ENCODE measurements around the gene ZNG1C.
"Not testable (repeated sequence)": the region's sequence is repeated elsewhere in the genome, so short reads cannot be mapped to it uniquely, and the experiment has no call there.

Gene ZNG1C

DNA sequence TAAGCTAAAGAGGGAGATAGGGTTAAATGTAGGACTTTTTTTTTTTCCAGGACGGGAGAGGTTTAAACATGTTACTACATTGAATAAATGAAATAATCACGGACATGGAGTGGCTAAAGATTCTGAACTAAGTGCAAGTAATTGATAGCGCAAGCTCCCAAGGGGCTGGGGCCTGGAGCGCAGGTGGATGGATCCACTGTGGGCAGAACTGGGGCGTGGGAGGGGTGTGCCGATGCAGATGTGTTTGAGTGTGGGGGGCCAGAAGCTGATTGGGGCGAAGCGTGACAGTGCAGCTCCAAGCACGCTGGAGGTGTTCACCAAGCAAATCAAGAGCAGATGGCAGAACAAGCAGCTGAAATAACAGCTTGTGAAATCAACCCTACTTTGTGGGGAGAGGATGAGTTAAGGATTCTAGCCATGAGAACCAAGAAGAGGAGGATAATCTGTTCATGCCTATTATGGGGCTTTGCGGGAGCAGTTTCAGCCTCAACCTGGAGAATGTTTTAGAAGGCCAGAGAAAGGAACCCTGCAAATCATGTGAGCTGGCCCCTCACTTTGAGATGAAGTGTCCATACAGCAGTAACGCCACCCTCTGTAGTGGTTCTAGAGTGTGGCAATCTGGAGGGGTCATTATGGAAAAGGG, 88.9 kb downstream of the ZNG1C start:
- H3K79me2 ChIP-seq (ENCODE audit: insufficient read depth, low read length); H2AFZ ChIP-seq (ENCODE audit: low read depth, low read length, severe bottlenecking); H3K36me3 ChIP-seq (ENCODE audit: low read length); H4K20me1 ChIP-seq (ENCODE audit: low read depth, low read length); H3K4me2 ChIP-seq (ENCODE audit: low read depth, low read length, poor library complexity, severe bottlenecking); H3K9ac ChIP-seq (ENCODE audit: low read length); H3K27ac ChIP-seq (ENCODE audit: low read depth, low read length); H3F3A ChIP-seq (ENCODE audit: insufficient read depth); H3K27me3 ChIP-seq (ENCODE audit: low read length); H3K4me3 ChIP-seq (ENCODE audit: insufficient read depth, low read length, poor library complexity, severe bottlenecking); H3K9me3 ChIP-seq (ENCODE audit: insufficient read depth, low read length); H3K9me2 ChIP-seq (replicated peaks; ENCODE audit: insufficient read depth, low read length): not testable (repeated sequence)

- not testable (repeated sequence) for H4K20me1 ChIP-seq (ENCODE audit: low read depth, low read length); H3F3A ChIP-seq (ENCODE audit: insufficient read depth); H2AFZ ChIP-seq (ENCODE audit: low read depth, low read length, severe bottlenecking); H3K4me3 ChIP-seq (ENCODE audit: insufficient read depth, low read length, poor library complexity, severe bottlenecking); H3K27ac ChIP-seq (ENCODE audit: low read depth, low read length); H3K36me3 ChIP-seq (ENCODE audit: low read length); H3K79me2 ChIP-seq (ENCODE audit: insufficient read depth, low read length); H3K4me2 ChIP-seq (ENCODE audit: low read depth, low read length, poor library complexity, severe bottlenecking); H3K9me2 ChIP-seq (replicated peaks; ENCODE audit: insufficient read depth, low read length); H3K27me3 ChIP-seq (ENCODE audit: low read length); H3K9me3 ChIP-seq (ENCODE audit: insufficient read depth, low read length); H3K9ac ChIP-seq (ENCODE audit: low read length)
These were observed 90.3 kb downstream of the ZNG1C start for GRCh38 chr9:68332122-68332521.

GRCh38 chr9:68335935-68336334, 94.2 kb downstream of the ZNG1C start:
- H3K9ac ChIP-seq (ENCODE audit: low read length); H2AFZ ChIP-seq (ENCODE audit: low read depth, low read length, severe bottlenecking); H3K27me3 ChIP-seq (ENCODE audit: low read length); H3K36me3 ChIP-seq (ENCODE audit: low read length); H3K79me2 ChIP-seq (ENCODE audit: insufficient read depth, low read length); H3K27ac ChIP-seq (ENCODE audit: low read depth, low read length); H3K9me3 ChIP-seq (ENCODE audit: insufficient read depth, low read length); H3K4me2 ChIP-seq (ENCODE audit: low read depth, low read length, poor library complexity, severe bottlenecking); H3K9me2 ChIP-seq (replicated peaks; ENCODE audit: insufficient read depth, low read length); H3K4me3 ChIP-seq (ENCODE audit: insufficient read depth, low read length, poor library complexity, severe bottlenecking); H3F3A ChIP-seq (ENCODE audit: insufficient read depth); H4K20me1 ChIP-seq (ENCODE audit: low read depth, low read length): not testable (repeated sequence)

- H3K36me3 ChIP-seq (ENCODE audit: low read length); H2AFZ ChIP-seq (ENCODE audit: low read depth, low read length, severe bottlenecking); H3K9ac ChIP-seq (ENCODE audit: low read length); H3K27me3 ChIP-seq (ENCODE audit: low read length); H3F3A ChIP-seq (ENCODE audit: insufficient read depth); H3K4me3 ChIP-seq (ENCODE audit: insufficient read depth, low read length, poor library complexity, severe bottlenecking); H3K27ac ChIP-seq (ENCODE audit: low read depth, low read length); H3K9me2 ChIP-seq (replicated peaks; ENCODE audit: insufficient read depth, low read length); H3K4me2 ChIP-seq (ENCODE audit: low read depth, low read length, poor library complexity, severe bottlenecking); H4K20me1 ChIP-seq (ENCODE audit: low read depth, low read length); H3K9me3 ChIP-seq (ENCODE audit: insufficient read depth, low read length); H3K79me2 ChIP-seq (ENCODE audit: insufficient read depth, low read length): not testable (repeated sequence)
These were observed 95.0 kb downstream of the ZNG1C start for GRCh38 chr9:68336639-68337339.

- not testable (repeated sequence) for H3K9me2 ChIP-seq (replicated peaks; ENCODE audit: insufficient read depth, low read length); H3K27ac ChIP-seq (ENCODE audit: low read depth, low read length); H3K4me3 ChIP-seq (ENCODE audit: insufficient read depth, low read length, poor library complexity, severe bottlenecking); H3K27me3 ChIP-seq (ENCODE audit: low read length); H3F3A ChIP-seq (ENCODE audit: insufficient read depth); H3K9ac ChIP-seq (ENCODE audit: low read length); H4K20me1 ChIP-seq (ENCODE audit: low read depth, low read length); H3K4me2 ChIP-seq (ENCODE audit: low read depth, low read length, poor library complexity, severe bottlenecking); H3K79me2 ChIP-seq (ENCODE audit: insufficient read depth, low read length); H3K36me3 ChIP-seq (ENCODE audit: low read length); H3K9me3 ChIP-seq (ENCODE audit: insufficient read depth, low read length); H2AFZ ChIP-seq (ENCODE audit: low read depth, low read length, severe bottlenecking)
These were observed 96.2 kb downstream of the ZNG1C start for GRCh38 chr9:68338000-68338399.

- H3K27me3 ChIP-seq (ENCODE audit: low read length); H3K4me3 ChIP-seq (ENCODE audit: insufficient read depth, low read length, poor library complexity, severe bottlenecking); H3K79me2 ChIP-seq (ENCODE audit: insufficient read depth, low read length); H4K20me1 ChIP-seq (ENCODE audit: low read depth, low read length); H3K9me3 ChIP-seq (ENCODE audit: insufficient read depth, low read length); H2AFZ ChIP-seq (ENCODE audit: low read depth, low read length, severe bottlenecking); H3K9me2 ChIP-seq (replicated peaks; ENCODE audit: insufficient read depth, low read length); H3K36me3 ChIP-seq (ENCODE audit: low read length); H3K4me2 ChIP-seq (ENCODE audit: low read depth, low read length, poor library complexity, severe bottlenecking); H3K27ac ChIP-seq (ENCODE audit: low read depth, low read length); H3F3A ChIP-seq (ENCODE audit: insufficient read depth); H3K9ac ChIP-seq (ENCODE audit: low read length): not testable (repeated sequence)
These were observed 100.7 kb downstream of the ZNG1C start for GRCh38 chr9:68342265-68343025.

- H3K27ac ChIP-seq (ENCODE audit: low read depth, low read length); H4K20me1 ChIP-seq (ENCODE audit: low read depth, low read length); H3K36me3 ChIP-seq (ENCODE audit: low read length); H3K9me2 ChIP-seq (replicated peaks; ENCODE audit: insufficient read depth, low read length); H3K9ac ChIP-seq (ENCODE audit: low read length); H3F3A ChIP-seq (ENCODE audit: insufficient read depth); H3K9me3 ChIP-seq (ENCODE audit: insufficient read depth, low read length); H2AFZ ChIP-seq (ENCODE audit: low read depth, low read length, severe bottlenecking); H3K79me2 ChIP-seq (ENCODE audit: insufficient read depth, low read length); H3K4me3 ChIP-seq (ENCODE audit: insufficient read depth, low read length, poor library complexity, severe bottlenecking); H3K27me3 ChIP-seq (ENCODE audit: low read length); H3K4me2 ChIP-seq (ENCODE audit: low read depth, low read length, poor library complexity, severe bottlenecking): not testable (repeated sequence)
These were observed 101.5 kb downstream of the ZNG1C start for GRCh38 chr9:68343242-68343641.

DNA sequence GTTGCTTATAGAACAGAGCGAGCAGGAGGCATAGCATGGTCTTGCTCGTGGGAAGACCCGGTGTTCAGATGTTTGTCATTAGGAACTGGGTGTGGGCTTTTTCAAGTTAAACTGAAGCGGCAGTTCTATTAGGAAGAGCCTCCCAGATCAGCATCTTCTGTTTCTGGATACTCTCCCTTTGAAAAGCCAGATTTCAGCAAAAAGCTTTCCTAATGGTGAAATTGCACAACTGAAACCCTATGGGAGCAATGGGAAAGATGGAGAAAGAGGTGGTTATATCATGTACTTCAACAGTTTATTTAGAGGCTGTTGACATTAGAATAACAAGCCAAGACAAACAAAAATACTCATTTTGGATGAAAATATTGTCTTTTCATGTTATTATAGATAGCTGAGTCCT, 102.2 kb downstream of the ZNG1C start:
- H3K36me3 ChIP-seq (ENCODE audit: low read length); H3K9ac ChIP-seq (ENCODE audit: low read length); H3K27me3 ChIP-seq (ENCODE audit: low read length): not testable (repeated sequence)

More for the DNA sequence above, 102.2 kb downstream of the ZNG1C start:
- H3K79me2 ChIP-seq (ENCODE audit: insufficient read depth, low read length); H3K27ac ChIP-seq (ENCODE audit: low read depth, low read length); H3K4me2 ChIP-seq (ENCODE audit: low read depth, low read length, poor library complexity, severe bottlenecking); H3K9me3 ChIP-seq (ENCODE audit: insufficient read depth, low read length); H3K4me3 ChIP-seq (ENCODE audit: insufficient read depth, low read length, poor library complexity, severe bottlenecking); H4K20me1 ChIP-seq (ENCODE audit: low read depth, low read length); H2AFZ ChIP-seq (ENCODE audit: low read depth, low read length, severe bottlenecking); H3K9me2 ChIP-seq (replicated peaks; ENCODE audit: insufficient read depth, low read length); H3F3A ChIP-seq (ENCODE audit: insufficient read depth): not testable (repeated sequence)

Data from SU-DHL-6 (cell line).